Right lobe of liver (tissue), 4 donors: Measurements from ENCODE around the gene CSNK1D.

ENCODE experiments used
- POLR2A ChIP-seq: fragments of 450-650 bp; IDR thresholded peaks from one replicate; pipeline ENCODE4 v1.6.1; 2017; ENCODE audit warnings: antibody characterized with exemption, mild to moderate bottlenecking
- TF ChIP-seq, protein P1 (sequence below), 4 donors: fragments of 200-600 bp in 3 of 4; fragments of 450-650 bp in 1 of 4; IDR thresholded peaks; one replicate each; pipeline versions ENCODE4 v1.5.1 to v1.8.0; 2016 to 2022; ENCODE audit warnings: antibody characterized with exemption in 4 of 4, mild to moderate bottlenecking in 2 of 4
- donor health status: DM: no; HTN: no; CAD: no.
- donor health status: DM: no; HTN: no; CAD: no.
- donor health status: DM: no; HTN: yes; CAD: no.

DNA sequence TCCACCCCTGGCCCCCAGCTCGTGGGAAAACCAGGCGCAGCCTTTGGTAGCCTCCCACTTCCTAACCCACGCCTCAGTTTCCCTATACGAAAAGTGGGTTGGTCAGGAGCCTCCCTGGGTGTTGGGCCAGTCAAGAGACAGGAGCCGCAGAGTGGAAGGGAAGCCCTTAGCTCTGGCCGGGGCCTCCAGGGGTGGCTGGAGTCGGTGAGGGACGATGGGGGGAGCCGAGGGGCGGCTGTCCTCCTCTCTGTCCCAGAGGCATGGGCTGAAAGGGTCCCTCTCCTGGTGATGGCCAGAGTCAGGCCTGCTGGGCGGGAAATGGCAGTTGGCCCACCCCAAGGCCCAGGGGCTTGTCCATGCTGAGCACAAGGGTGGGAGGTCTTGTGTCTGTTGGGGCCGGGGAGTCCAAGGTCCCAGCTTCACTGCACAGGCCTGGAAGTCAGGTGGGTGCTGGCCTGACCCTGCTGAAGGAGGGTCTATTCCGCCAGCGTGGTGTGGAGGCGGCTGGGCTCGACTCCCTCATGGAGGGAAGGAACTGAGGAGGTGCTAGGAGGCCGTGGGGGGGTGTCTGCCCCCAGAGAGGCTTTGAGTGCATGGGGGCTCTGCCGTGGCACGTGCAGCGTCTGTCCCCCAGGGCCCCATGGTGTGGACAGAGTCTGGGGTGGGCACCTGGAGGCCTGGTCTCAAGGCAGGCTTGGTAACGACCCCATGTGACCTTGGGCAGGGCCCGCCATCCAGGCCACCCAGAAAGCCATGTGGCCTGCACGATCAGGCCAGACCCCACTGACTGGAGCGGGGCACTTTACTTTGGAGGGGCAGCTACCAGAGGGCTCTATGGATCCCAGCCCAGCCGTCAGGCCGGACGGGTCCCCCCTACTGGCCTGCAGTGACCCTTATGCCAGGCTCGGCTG, 43.5 kb downstream of the CSNK1D start:
- TF ChIP-seq, protein P1, sequence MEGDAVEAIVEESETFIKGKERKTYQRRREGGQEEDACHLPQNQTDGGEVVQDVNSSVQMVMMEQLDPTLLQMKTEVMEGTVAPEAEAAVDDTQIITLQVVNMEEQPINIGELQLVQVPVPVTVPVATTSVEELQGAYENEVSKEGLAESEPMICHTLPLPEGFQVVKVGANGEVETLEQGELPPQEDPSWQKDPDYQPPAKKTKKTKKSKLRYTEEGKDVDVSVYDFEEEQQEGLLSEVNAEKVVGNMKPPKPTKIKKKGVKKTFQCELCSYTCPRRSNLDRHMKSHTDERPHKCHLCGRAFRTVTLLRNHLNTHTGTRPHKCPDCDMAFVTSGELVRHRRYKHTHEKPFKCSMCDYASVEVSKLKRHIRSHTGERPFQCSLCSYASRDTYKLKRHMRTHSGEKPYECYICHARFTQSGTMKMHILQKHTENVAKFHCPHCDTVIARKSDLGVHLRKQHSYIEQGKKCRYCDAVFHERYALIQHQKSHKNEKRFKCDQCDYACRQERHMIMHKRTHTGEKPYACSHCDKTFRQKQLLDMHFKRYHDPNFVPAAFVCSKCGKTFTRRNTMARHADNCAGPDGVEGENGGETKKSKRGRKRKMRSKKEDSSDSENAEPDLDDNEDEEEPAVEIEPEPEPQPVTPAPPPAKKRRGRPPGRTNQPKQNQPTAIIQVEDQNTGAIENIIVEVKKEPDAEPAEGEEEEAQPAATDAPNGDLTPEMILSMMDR (IDR thresholded peaks at IDR 0.05), result no peak
- no peak for TF ChIP-seq POLR2A
